ENCODE measurements around the gene WAPL. TPM values are rescaled to one million over a fixed set of nuclear protein-coding genes. Genes with fewer than 3 reads are reported as not detected.

Gene WAPL
- total and polyA plus RNA-seq, 11 donors: 9.4 to 29.9 (median 21.0) TPM

GRCh38 chr10:86447432-86447831 is 74.2 kb downstream of the WAPL start:
- intact Hi-C loops (cut with DNase I): no loop called here
- ATAC-seq: no peak
- 91 to 100% (median 97%) methylated on average over 1 of the region's 1 CpG for WGBS, 4 donors

GRCh38 chr10:86446987-86447386 is 74.6 kb downstream of the WAPL start:
- Histone ChIP-seq H3K27me3 (no peaks in the 10 kb centered on the region), H3K9me3 (no peaks in the 10 kb centered on the region), H3K27ac (peak overlapping the region in 1 of 12 donors; percentile 44), H3K4me1 (peaks cover 0 to 39% (median 0%) of the 10 kb centered on the region in 12 donors), H3K36me3 (peaks cover 0 to 99% (median 87%) of the 10 kb centered on the region in 9 donors), H3K4me3 (no peak overlapping the region)
- 83 to 95% (median 88%) methylated on average over 1 of the region's 1 CpG for WGBS, 4 donors
- DNase-seq (no peak), ATAC-seq (no peak)
- no peak for TF ChIP-seq CTCF (IDR thresholded peaks at IDR 0.05)
- TF ChIP-seq POLR2A (IDR thresholded peaks at IDR 0.05): no peak
- intact Hi-C loops (cut with DNase I): no loop called here

More at GRCh38 chr10:86447432-86447831, 74.2 kb downstream of the WAPL start:
- no peak for DNase-seq
- Histone ChIP-seq H3K4me3 (no peak overlapping the region), H3K27me3 (no peaks in the 10 kb centered on the region), H3K27ac (peak overlapping the region in 1 of 12 donors; percentile 44), H3K9me3 (no peaks in the 10 kb centered on the region), H3K36me3 (peaks cover 0 to 99% (median 87%) of the 10 kb centered on the region in 9 donors), H3K4me1 (peaks cover 0 to 38% (median 0%) of the 10 kb centered on the region in 12 donors)
- no peak for TF ChIP-seq CTCF (IDR thresholded peaks at IDR 0.05)
- no peak for TF ChIP-seq POLR2A (IDR thresholded peaks at IDR 0.05)

GRCh38 chr10:86446440-86446839 is 75.2 kb downstream of the WAPL start:
- DNase-seq: no peak
- Histone ChIP-seq H3K27me3 (no peaks in the 10 kb centered on the region), H3K27ac (no peak overlapping the region), H3K4me3 (no peak overlapping the region), H3K4me1 (peaks cover 0 to 44% (median 0%) of the 10 kb centered on the region in 12 donors), H3K9me3 (no peaks in the 10 kb centered on the region), H3K36me3 (peaks cover 0 to 99% (median 87%) of the 10 kb centered on the region in 9 donors)
- TF ChIP-seq CTCF (IDR thresholded peaks at IDR 0.05): no peak
- no peak for TF ChIP-seq POLR2A (IDR thresholded peaks at IDR 0.05)
- ATAC-seq: no peak
- intact Hi-C loops (cut with DNase I): no loop called here
- 81 to 96% (median 91%) methylated on average over 1 of the region's 1 CpG for WGBS, 4 donors

- TF ChIP-seq POLR2A (IDR thresholded peaks at IDR 0.05): no peak
- no peak for TF ChIP-seq CTCF (IDR thresholded peaks at IDR 0.05)
- WGBS, 4 donors: 74 to 83% (median 78%) methylated on average over 6 of the region's 6 CpGs
Measured at GRCh38 chr10:86443936-86444335, 77.7 kb downstream of the WAPL start.

More at GRCh38 chr10:86443936-86444335, 77.7 kb downstream of the WAPL start:
- Histone ChIP-seq H3K9me3 (no peaks in the 10 kb centered on the region), H3K27me3 (no peaks in the 10 kb centered on the region), H3K27ac (no peak overlapping the region), H3K4me3 (no peak overlapping the region), H3K36me3 (peaks cover 0 to 99% (median 85%) of the 10 kb centered on the region in 9 donors), H3K4me1 (peaks cover 0 to 53% (median 0%) of the 10 kb centered on the region in 12 donors)
- no peak for ATAC-seq
- intact Hi-C loops (cut with DNase I): no loop called here
- DNase-seq: no peak

Measured in heart left ventricle (tissue), 16 donors.